AG09309 (cell line): Measurements from ENCODE around the gene LSMEM2.

Experiments
- DNase-seq: peaks from one replicate; pipeline ENCODE4 v3.0.0-alpha.2; 2010; ENCODE audit warnings: low read depth
- H3K4me3 ChIP-seq: 2 replicates; pipeline ENCODE4 v1.5.1; 2011; ENCODE audit warnings: mild to moderate bottlenecking, low read depth, low read length, moderate library complexity; ENCODE audit not compliant: control insufficient read depth
- TF ChIP-seq, protein P1 (sequence below): IDR thresholded peaks from 2 replicates; pipeline ENCODE4 v1.5.1; 2011; ENCODE audit warnings: mild to moderate bottlenecking, low read depth, low read length, inconsistent platforms; ENCODE audit not compliant: insufficient read depth, control insufficient read depth; ENCODE audit errors: missing control alignments

Gene LSMEM2

GRCh38 chr3:50264383-50264963 lies 14.4 kb upstream of the LSMEM2 start:
- H3K4me3 ChIP-seq: no peak overlapping the region
- DNase-seq: peak; percentile 73
- TF ChIP-seq, protein P1, sequence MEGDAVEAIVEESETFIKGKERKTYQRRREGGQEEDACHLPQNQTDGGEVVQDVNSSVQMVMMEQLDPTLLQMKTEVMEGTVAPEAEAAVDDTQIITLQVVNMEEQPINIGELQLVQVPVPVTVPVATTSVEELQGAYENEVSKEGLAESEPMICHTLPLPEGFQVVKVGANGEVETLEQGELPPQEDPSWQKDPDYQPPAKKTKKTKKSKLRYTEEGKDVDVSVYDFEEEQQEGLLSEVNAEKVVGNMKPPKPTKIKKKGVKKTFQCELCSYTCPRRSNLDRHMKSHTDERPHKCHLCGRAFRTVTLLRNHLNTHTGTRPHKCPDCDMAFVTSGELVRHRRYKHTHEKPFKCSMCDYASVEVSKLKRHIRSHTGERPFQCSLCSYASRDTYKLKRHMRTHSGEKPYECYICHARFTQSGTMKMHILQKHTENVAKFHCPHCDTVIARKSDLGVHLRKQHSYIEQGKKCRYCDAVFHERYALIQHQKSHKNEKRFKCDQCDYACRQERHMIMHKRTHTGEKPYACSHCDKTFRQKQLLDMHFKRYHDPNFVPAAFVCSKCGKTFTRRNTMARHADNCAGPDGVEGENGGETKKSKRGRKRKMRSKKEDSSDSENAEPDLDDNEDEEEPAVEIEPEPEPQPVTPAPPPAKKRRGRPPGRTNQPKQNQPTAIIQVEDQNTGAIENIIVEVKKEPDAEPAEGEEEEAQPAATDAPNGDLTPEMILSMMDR: no peak

DNA sequence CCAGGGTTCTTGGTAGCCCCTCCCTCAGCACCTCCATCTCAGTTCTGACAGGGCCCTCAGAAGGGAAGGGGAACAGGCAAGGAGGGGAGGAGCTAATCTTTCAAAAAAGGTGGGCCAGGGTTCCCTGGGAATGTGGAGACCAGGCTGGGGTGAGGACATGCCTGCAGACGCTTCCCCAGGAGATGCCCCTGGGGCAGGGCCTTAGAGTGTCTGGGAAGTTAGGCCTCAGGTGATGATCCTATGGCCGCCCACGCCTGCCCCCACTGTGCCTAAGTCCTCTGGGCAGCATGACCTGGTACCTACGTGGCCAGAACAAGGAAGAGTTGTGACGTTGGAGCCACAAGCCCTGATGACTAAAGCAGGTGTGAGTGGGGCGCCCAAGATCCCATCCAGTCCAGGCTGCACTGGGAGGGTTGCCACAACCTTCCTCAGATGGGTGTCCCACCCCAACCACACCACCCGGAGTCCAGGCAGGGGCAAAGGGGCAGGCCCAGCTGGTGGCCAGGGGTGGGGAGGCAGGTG lies 13.9 kb upstream of the LSMEM2 start:
- DNase-seq: no peak
- TF ChIP-seq, protein P1: no peak
- no peak overlapping the region for H3K4me3 ChIP-seq

GRCh38 chr3:50265571-50265970 lies 13.3 kb upstream of the LSMEM2 start:
- TF ChIP-seq, protein P1: no peak
- H3K4me3 ChIP-seq: no peak overlapping the region
- no peak for DNase-seq

GRCh38 chr3:50266017-50266416 lies 12.9 kb upstream of the LSMEM2 start:
- no peak overlapping the region for H3K4me3 ChIP-seq
- TF ChIP-seq, protein P1: no peak
- no peak for DNase-seq

- H3K4me3 ChIP-seq: peak overlapping the region; percentile 53
- TF ChIP-seq, protein P1: no peak
- no peak for DNase-seq
Observed at GRCh38 chr3:50266836-50267235, 12.1 kb upstream of the LSMEM2 start.

DNA sequence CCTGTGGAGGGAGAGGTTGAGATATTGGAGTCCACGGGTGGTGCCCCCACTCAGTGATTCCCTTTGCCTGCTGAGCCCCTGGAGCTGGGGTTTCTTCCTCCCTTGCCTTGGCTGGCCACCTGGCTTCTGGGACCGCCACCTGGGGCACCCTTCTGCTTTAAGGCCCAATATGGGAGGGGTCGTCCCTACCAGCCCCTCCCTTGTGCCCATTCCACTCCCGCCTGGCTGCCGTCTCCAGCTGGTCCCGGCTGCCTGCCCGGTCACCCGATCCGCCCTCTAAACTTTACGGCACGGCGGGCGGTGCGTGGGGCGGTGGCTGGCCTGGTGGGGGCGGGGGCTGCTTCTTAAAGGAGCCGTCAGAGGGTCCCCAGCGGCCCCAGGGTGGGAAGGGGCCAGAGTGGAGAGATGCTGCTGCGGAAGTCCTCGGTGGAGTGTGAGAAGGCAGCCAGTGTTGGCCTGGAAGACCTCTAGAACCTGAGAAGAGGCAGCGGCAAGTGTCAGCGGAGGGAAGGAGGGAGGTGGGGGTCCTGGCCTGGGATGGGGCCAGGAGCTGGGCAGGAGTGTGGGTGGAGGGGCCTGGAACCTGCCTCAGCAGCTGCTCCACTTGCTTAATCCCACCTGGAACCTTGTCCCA lies 11.5 kb upstream of the LSMEM2 start:
- no peak for DNase-seq
- peak overlapping the region; percentile 53 for H3K4me3 ChIP-seq
- TF ChIP-seq, protein P1: no peak

GRCh38 chr3:50268276-50268675 lies 10.6 kb upstream of the LSMEM2 start:
- no peak for DNase-seq
- TF ChIP-seq, protein P1: no peak
- no peak overlapping the region for H3K4me3 ChIP-seq
